DMS53 (cell line): Measurements from ENCODE around the gene SCNM1.

ENCODE experiments used
- DNase-seq: peaks from one replicate; lab custom pipeline; 2025; lab: John Stamatoyannopoulos, UW

SCNM1 gene, protein sequence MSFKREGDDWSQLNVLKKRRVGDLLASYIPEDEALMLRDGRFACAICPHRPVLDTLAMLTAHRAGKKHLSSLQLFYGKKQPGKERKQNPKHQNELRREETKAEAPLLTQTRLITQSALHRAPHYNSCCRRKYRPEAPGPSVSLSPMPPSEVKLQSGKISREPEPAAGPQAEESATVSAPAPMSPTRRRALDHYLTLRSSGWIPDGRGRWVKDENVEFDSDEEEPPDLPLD

GRCh38 chr1:151165738-151166504 is at the start of gene SCNM1, which contains the start of gene LYSMD1:
Gene SCNM1, plus strand, starts transcription at chr1:151166144. Its CDS starts 9 bp downstream, at chr1:151166153.
Gene LYSMD1, minus strand, starts transcription at chr1:151165902. Its CDS starts 644 bp downstream, at chr1:151165258.
- peak; percentile 99 for DNase-seq

DNA sequence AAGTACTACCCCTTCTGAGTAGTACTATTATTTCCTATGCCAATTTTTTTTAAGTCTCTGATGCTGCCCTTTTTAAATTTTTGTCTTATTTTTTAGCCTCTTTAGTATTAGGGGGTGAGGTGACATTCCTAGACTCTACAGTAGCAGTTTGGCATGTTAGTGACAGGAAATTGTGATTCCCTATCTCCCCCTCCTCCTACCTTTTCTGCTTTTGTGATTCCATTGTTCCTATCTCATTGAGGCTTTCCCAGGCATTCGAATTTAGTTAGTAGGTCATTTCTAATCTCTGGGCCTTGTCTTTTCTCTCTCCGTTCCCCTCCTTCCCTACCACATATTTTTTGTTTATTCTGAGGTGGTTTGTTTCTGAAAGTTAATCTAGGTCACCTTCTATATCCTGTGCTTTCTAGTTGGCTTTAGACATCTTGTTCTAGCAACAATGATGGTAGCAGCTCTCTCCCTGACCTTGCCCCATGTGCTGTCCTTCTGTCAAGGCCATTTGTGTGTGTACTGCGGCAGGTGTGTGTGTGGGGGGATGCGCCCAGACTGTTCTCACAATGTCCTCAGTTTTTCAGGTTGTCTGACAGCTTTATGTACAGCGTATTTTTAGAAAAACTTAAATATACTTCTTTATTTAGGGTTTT is 41.1 kb upstream of the SCNM1 start:
- no peak for DNase-seq

DNA sequence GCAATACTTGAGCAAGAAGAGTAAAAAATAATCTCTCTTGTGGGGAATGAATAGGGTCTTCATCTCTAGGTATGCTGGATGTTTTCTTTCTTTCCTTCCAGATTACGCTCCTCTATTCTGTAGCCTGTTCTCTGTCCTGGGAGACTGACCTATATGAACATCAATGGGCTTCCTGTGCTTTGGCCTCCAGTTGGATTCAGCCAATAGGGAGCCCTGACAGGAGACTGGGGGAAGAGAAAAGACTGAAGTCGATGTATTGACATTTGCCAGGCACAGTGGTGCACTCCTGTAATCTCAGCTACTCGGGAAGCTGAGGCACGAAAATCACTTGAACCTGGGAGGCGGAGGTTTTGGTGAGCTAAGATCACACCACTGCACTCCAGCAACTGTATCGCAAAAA is 37.1 kb upstream of the SCNM1 start:
- DNase-seq: no peak

DNA sequence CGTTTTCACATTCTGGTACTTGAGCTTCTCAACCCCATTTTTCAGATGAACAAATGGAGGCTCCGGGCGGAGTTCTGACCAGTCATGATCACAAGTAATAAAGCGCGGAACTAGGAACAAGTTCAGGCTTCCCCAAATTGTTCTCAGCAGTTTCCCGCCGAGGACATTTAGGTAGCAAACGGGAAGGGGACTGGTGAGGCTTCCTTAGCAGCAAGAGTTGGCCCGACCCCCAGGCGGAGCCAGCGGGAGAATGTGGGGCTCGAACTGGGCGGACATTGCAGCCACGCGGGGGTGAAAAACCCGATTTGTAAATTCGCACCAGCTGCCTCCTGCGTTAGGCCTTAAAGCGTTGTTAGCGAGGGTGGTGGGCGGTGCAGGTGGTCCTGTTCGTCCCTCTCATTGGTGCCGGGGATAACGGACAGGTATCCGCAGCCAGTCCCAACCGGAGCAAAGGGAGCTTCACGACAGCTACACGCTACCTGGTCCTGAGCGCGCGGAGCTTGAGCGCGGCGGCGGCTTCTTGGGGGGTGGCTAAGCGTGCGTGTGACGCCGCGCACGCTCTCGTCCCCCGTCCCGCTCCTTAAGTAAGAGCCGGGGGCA is 34.9 kb upstream of the SCNM1 start:
- DNase-seq: peak; percentile 97

DNA sequence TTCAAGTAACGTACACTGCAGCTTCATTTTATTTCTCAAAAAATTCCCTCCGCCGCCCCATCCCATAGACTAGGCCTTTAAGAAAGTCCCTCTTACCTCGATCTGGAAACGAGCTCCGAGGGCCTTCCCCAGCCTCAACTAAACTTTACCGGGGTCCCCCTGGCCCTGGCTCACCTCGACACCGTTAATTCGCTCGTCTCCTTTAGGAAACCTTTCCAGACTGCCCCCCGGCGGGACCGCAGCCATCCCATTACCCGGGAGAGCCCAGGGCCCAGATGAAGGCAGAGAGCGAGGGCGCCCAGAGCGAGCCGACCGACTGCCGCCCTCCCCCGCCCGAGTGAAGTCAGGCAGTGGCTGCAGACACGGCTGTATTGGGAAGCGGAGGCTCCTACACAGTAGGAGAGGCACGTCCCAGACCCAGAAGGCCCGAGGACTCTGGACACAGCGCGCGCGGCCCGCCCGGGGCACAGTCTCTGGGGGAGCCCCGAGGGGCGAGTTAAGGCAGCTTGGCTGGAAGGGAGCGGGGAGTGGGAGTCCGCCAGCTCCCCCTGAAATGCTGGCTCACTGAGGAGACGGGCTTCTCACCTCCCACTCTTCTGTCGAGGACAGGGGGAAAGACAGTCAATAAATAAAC is 34.1 kb upstream of the SCNM1 start:
- DNase-seq: peak; percentile 82

GRCh38 chr1:151132335-151133017 is 33.5 kb upstream of the SCNM1 start:
- peak; percentile 68 for DNase-seq

DNA sequence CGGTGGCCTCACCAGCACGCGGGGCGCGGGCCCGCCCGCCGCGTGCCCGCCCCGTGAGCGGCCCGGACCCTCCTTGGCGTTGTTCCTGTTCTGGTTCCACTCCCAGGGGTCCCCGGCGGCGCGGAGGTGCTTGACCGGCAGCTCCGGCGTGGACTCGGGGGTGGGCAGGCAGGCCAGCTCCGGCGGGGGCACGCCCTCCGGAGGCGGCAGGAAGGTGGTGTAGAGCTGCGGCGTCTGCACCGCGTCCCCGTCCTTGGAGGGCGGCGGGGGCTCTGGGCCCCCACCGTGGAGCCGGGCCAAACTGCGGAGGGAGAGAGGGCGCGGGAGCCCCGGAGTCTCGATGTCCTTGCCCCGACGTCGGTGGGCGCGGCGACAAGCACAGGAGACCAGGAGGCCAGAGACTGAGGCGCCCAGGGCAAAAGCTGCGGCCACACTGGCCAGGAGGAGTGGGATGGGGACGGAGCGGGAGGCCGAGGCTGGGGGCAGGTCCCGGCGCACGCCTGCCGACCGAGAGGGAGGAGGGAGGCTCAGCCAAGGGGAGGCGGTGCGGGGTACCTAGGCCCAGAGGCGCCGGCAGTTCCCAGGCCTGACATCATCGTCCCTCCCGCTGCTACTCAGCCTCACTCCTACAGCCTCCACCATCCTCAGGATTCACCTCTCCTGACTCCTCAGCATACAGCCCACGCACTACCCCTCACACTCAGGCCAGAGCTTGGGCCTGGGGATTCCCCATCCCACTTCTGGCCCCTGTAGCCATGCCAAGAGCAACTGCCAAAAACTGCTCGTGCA is 32.7 kb upstream of the SCNM1 start:
- peak; percentile 38 for DNase-seq

DNA sequence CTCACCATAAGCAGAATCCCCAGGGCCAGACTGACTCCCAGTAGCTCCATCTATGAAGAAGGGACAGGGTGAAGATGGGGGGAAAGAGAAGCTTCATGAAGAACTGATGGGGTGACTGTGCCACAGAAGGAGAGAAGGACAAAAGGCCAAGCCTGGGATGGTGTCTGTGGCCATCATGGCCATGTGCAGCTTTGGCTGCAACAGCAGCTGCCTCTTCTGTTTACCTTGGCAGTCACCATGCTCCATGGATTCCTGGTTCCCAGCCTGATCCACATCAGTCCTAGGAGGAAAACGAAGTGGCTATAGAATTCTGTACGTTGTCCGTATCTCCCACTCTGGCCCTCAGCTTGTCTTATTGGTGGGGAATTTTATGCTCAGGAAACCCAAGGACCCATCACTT is 31.5 kb upstream of the SCNM1 start:
- DNase-seq: peak; percentile 59

DNA sequence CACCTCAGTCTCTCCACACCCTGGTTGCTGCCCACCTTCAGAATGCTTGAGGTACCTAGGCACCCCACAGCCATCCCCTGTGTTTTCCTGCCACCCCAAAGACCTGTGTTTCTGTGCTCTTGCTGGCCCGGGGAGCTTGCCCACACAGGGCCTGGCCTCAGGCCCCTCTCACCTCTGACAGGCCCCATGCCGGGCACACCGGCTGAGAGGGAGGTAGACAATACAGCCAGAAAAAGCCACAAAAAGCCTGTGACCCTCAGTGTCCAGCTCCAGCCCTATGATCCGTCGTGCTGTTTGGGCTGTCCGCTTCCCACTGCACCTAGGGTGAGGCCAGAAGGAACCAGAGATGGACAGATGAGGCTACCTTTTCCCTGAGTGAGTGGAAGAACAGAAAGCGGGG is 31.0 kb upstream of the SCNM1 start:
- DNase-seq: no peak

GRCh38 chr1:151135433-151136385 is 30.2 kb upstream of the SCNM1 start:
- no peak for DNase-seq

DNA sequence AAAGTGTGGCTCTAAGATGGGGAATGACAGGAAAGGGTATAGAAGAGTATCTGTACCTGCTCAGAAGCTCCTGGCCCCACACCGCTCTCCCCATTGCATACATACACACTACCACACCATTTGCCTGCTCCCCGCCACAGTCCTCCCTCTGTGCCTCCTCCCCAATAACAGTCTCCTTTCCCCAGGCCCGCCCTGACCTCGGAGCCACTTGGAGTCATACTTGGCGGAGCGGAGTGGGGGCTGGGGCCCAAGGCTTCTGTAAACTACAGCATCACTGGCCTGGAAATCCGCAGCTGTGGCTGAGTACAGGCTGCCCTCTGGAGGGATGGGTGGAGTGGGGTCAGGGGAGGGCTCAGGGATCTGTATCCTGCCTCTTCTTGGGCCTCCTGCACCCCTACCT is 28.2 kb upstream of the SCNM1 start:
- DNase-seq: no peak

DNA sequence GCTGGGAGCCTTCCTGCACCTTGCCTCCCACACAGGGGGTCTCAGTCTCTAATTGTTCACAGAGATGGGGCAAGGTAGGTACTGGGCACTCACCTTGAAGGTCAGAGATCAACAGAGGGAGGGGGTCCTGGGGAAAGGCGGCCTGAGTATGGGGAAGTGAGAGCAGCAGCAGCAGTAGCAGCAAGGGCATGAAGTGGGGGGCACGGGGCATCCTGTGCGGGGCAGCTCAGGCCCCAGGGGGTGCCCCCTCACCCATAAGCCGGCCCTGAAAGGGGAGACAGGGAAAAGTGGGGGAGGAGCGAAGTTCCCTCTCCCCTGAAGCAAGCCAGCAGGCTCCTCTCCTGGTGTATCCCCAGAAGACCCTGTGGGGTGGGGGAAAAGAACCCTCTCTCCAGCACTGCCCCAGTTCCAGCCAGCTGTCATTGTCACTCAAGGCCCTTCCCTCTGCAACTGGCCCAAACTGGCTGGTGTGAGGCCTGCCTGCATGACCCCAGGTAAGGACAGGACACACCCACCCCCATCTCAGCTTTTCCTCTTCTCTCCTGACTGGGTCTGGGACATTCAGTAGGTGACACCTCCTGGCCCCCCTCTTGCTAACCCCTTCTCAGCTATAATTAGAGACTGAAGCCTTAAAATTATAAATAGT is 23.4 kb upstream of the SCNM1 start:
- DNase-seq: peak; percentile 13

DNA sequence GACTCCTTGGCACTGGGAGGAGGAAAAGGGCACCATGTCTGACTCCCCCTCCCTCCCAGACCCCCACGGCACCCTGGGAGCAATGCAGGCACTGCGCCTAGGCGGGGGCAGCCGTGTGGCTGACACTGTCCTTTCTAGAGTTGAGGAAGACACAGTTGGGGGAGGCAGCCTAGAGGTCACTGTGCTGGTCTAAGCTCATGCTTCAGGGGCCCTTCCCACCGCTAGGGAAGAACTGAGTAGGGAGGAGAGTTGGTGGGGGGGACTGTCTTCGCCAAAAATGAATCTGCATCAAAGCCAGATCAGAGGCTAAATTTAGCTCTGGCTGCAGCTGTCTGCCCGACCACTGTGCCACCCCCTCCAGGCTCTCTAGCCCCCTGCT is 22.9 kb upstream of the SCNM1 start:
- DNase-seq: no peak

DNA sequence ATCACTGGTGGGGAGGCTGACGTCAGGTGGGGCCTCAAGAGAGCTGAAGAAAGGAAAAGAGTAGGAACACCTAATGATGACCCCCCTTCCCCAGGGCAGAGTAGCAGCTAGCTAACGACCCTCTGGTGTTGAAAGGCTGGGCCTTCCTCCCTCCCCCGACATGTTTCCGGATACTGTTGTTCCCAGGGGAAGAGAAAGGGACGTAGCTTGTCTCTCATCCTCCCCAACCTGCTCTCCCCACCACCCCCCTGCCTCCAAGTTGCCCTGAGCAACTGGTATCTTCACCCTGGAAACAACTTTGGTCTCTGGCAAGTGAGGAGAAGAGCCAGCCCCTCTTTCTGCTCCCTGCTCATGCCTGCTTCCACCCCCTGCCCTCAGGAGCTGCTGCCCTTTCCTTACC is 22.0 kb upstream of the SCNM1 start:
- no peak for DNase-seq

- DNase-seq: peak; percentile 57
Observed at GRCh38 chr1:151144474-151145303, 21.3 kb upstream of the SCNM1 start.

- DNase-seq: peak; percentile 63
Observed at GRCh38 chr1:151145304-151146071, 20.5 kb upstream of the SCNM1 start.

DNA sequence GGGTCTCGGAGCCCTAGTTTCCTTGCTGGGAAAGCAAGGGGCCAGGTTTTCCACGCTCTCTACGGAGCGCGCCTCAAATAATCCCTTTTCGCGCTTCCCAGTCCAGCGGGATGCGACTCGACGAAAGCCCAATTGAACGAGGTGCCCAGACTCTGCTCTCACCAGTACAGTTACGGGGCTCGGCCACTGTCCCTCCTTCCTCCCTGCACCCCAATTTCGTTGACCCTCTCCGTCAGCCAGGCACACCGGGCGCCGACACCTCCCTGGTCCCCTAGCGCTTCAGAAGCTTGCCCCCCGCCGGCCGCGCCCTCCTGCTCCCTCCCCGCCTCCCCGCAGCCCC is 19.9 kb upstream of the SCNM1 start:
- DNase-seq: no peak
